PC-9 (cell line): ENCODE measurements around the gene COMMD2. TPM values are rescaled to one million over a fixed set of nuclear protein-coding genes. Genes with fewer than 3 reads are reported as not detected.

Experiments used
- BruUV-seq: library from RNA; stranded (reverse); fragments of 400-500 nt; replicated peaks from 2 replicates; lab custom pipeline; 2021; lab: Mats Ljungman, UMichigan
- CTCF ChIA-PET: fragments of 300-600 bp; sonication (Branson Sonifier 250); formaldehyde crosslinking; loops from one replicate; lab custom pipeline; 2022; ENCODE audit warnings: antibody characterized with exemption; lab: Charles Lee
- POLR2A ChIA-PET: fragments of 300-600 bp; sonication (Branson Sonifier 250); formaldehyde crosslinking; loops from one replicate; lab custom pipeline; 2022; ENCODE audit warnings: antibody characterized with exemption; ENCODE audit not compliant: unreplicated experiment; lab: Charles Lee
- DNase-seq, 2 experiments: peaks; one replicate each; pipeline versions ENCODE4 v3.0.0 to v3.0.0-alpha.2; 2015 to 2022; ENCODE audit warnings: mixed read lengths in 1 of 2
- H2AFZ ChIP-seq: fragments of 200-600 bp; sonication (generic); 2 replicates; pipeline ENCODE4 v1.8.1; 2017; ENCODE audit warnings: antibody characterized with exemption
- H3F3A ChIP-seq: fragments of 200-600 bp; sonication (generic); 2 replicates; pipeline ENCODE4 v1.8.1; 2017; ENCODE audit warnings: antibody characterized with exemption, mild to moderate bottlenecking, low read depth; ENCODE audit not compliant: insufficient read depth
- H3K27ac ChIP-seq: fragments of 200-600 bp; sonication (generic); 2 replicates; pipeline ENCODE4 v1.6.1; 2016; ENCODE audit warnings: mixed run types
- H3K27me3 ChIP-seq: fragments of 200-600 bp; sonication (generic); 2 replicates; pipeline ENCODE4 v1.6.1; 2016; ENCODE audit warnings: low read depth, mixed run types; ENCODE audit not compliant: insufficient read depth
- H3K36me3 ChIP-seq: fragments of 200-600 bp; sonication (generic); 2 replicates; pipeline ENCODE4 v1.6.1; 2016; ENCODE audit warnings: low read depth, mixed run types
- H3K4me1 ChIP-seq: fragments of 200-600 bp; sonication (generic); replicated peaks from 2 replicates; pipeline ENCODE4 v1.6.1; 2016; ENCODE audit warnings: mixed run types; ENCODE audit not compliant: insufficient read depth
- H3K4me2 ChIP-seq: fragments of 200-600 bp; sonication (generic); 2 replicates; pipeline ENCODE4 v1.6.1; 2017; ENCODE audit warnings: mixed run types
- H3K4me3 ChIP-seq: fragments of 200-600 bp; sonication (generic); 2 replicates; pipeline ENCODE4 v1.6.1; 2016; ENCODE audit warnings: mixed run types
- H3K79me2 ChIP-seq: fragments of 200-600 bp; sonication (generic); 2 replicates; pipeline ENCODE4 v1.6.1; 2017; ENCODE audit warnings: low read depth, mixed run types
- H3K9me2 ChIP-seq: fragments of 200-600 bp; sonication (generic); 2 replicates; pipeline ENCODE4 v1.8.1; 2017; ENCODE audit warnings: mild to moderate bottlenecking; ENCODE audit not compliant: insufficient read depth
- H3K9me3 ChIP-seq: fragments of 200-600 bp; sonication (generic); 2 replicates; pipeline ENCODE4 v1.8.1; 2016; ENCODE audit warnings: low read depth; ENCODE audit not compliant: insufficient read depth
- H4K20me1 ChIP-seq: fragments of 200-600 bp; sonication (generic); 2 replicates; pipeline ENCODE4 v1.8.1; 2017; ENCODE audit not compliant: insufficient read depth
- EZH2 ChIP-seq: fragments of 200-600 bp; sonication (generic); IDR thresholded peaks from 2 replicates; pipeline ENCODE4 v1.8.0; 2017; ENCODE audit warnings: antibody characterized with exemption, low read depth
- intact Hi-C: fragments of 100-400 bp; cut with micrococcal nuclease; formaldehyde crosslinking; loops from one replicate; pipeline ENCODE4 v1.10.0; 2022; ENCODE audit not compliant: unreplicated experiment
- total RNA-seq: library from RNA; stranded (reverse); gene quantifications from 2 replicates; pipeline ENCODE4 v1.2.3, GENCODE V29; 2021
- TF ChIP-seq, protein P1 (sequence below): fragments of 200-600 bp; sonication (generic); conservative IDR thresholded peaks from 2 replicates; pipeline ENCODE4 v1.6.1; 2017; ENCODE audit warnings: mixed run types, antibody characterized with exemption, mild to moderate bottlenecking, moderate library complexity

COMMD2 gene
- total RNA-seq, 1 experiment from 2014 or later, result 58.2 TPM

GRCh38 chr3:149790698-149791097, 38.4 kb upstream of the COMMD2 start:
- ChIA-PET CTCF (no interaction called here), POLR2A (no interaction called here)
- TSS peak; percentile 79 for BruUV-seq
- Histone ChIP-seq H3K9me2 (no peaks in the 10 kb centered on the region), H3K4me1 (peaks cover 15% of the 10 kb centered on the region), H3K79me2 (no peaks in the 10 kb centered on the region), H3K4me3 (no peak overlapping the region), H2AFZ (no peak overlapping the region), H3K4me2 (peak overlapping the region; percentile 6; the same call in 1 of the 2 replicates), H3K27me3 (no peaks in the 10 kb centered on the region), H3K36me3 (no peaks in the 10 kb centered on the region), H4K20me1 (no peaks in the 10 kb centered on the region), H3K9me3 (no peaks in the 10 kb centered on the region), H3F3A (no peaks in the 10 kb centered on the region), H3K27ac (0 out of 2 replicates have a peak overlapping the region, but pooled peaks have one; percentile 10)
- intact Hi-C loops, result no loop called here
- DNase-seq, result no peak
- no peak for TF ChIP-seq EZH2
- TF ChIP-seq, protein P1, sequence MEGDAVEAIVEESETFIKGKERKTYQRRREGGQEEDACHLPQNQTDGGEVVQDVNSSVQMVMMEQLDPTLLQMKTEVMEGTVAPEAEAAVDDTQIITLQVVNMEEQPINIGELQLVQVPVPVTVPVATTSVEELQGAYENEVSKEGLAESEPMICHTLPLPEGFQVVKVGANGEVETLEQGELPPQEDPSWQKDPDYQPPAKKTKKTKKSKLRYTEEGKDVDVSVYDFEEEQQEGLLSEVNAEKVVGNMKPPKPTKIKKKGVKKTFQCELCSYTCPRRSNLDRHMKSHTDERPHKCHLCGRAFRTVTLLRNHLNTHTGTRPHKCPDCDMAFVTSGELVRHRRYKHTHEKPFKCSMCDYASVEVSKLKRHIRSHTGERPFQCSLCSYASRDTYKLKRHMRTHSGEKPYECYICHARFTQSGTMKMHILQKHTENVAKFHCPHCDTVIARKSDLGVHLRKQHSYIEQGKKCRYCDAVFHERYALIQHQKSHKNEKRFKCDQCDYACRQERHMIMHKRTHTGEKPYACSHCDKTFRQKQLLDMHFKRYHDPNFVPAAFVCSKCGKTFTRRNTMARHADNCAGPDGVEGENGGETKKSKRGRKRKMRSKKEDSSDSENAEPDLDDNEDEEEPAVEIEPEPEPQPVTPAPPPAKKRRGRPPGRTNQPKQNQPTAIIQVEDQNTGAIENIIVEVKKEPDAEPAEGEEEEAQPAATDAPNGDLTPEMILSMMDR, result no peak

DNA sequence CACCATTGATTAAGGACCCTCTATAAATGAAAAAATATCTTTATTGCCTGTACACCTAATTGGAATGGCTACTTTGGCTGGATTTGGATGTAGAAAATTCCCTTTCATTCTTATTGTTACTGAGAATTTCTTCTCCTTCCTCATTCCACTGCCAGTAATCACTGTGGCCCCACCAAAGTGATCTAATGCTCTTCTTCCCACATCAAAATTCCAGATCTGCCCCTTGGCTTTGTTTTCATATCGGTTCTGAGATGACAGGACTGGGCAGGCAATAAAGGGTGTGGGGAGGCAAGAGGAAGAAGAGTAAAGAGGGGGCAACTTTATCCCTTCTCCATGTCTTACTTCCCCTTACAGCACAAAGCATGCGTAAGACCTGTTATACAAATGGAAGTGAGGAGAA, 38.0 kb upstream of the COMMD2 start:
- intact Hi-C loops, result no loop called here
- Histone ChIP-seq H3K4me3 (no peak overlapping the region), H3F3A (no peaks in the 10 kb centered on the region), H3K79me2 (no peaks in the 10 kb centered on the region), H2AFZ (no peak overlapping the region), H3K9me3 (no peaks in the 10 kb centered on the region), H3K4me1 (peaks cover 15% of the 10 kb centered on the region), H3K27ac (0 out of 2 replicates have a peak overlapping the region, but pooled peaks have one; percentile 25), H4K20me1 (no peaks in the 10 kb centered on the region), H3K27me3 (no peaks in the 10 kb centered on the region), H3K9me2 (no peaks in the 10 kb centered on the region), H3K36me3 (no peaks in the 10 kb centered on the region), H3K4me2 (peak overlapping the region; percentile 6; the same call in 1 of the 2 replicates)
- peak; percentile 41 to 63 for DNase-seq
- ChIA-PET POLR2A (no interaction called here), CTCF (no interaction called here)
- no TSS peak for BruUV-seq
- TF ChIP-seq EZH2, result no peak
- TF ChIP-seq, protein P1, result no peak

GRCh38 chr3:149784064-149784704, 31.9 kb upstream of the COMMD2 start:
- H3K4me2 ChIP-seq, result 0 out of 2 replicates have a peak overlapping the region, but pooled peaks have one; percentile 40
- H3K36me3 ChIP-seq, result no peaks in the 10 kb centered on the region

More at GRCh38 chr3:149784064-149784704, 31.9 kb upstream of the COMMD2 start:
- Histone ChIP-seq H3K9me3 (no peaks in the 10 kb centered on the region), H3K4me3 (no peak overlapping the region), H3K27ac (peak overlapping the region; percentile 30; the same call in 1 of the 2 replicates), H3F3A (peaks cover 15% of the 10 kb centered on the region), H3K79me2 (no peaks in the 10 kb centered on the region), H2AFZ (peak overlapping the region; percentile 15; the same call in 1 of the 2 replicates), H3K9me2 (no peaks in the 10 kb centered on the region), H3K4me1 (peaks cover 16% of the 10 kb centered on the region), H3K27me3 (no peaks in the 10 kb centered on the region), H4K20me1 (no peaks in the 10 kb centered on the region)
- ChIA-PET CTCF (interaction anchor here (0.9 kb wide), 1 partner anchor 24 kb away, joined by 7 read pairs; no protein-coding TSS in a partner anchor), POLR2A (no interaction called here)
- TF ChIP-seq, protein P1, result no peak
- TF ChIP-seq EZH2, result no peak
- no TSS peak for BruUV-seq
- peak; percentile 25 to 34 for DNase-seq
- intact Hi-C loops, result no loop called here
